T-cell (primary cell): ENCODE results near the gene RFTN2. TPM values are rescaled to one million over a fixed set of nuclear protein-coding genes. Genes with fewer than 3 reads are reported as not detected.

Experiments used
- ATAC-seq, 4 experiments: fragments of 200-7000 bp in 3 of 4; fragments of 150-1000 bp in 1 of 4; cut with Tn5 transposase; replicated peaks in 1 of 4; 1 replicate in 3 of 4; 2 replicates in 1 of 4; pipeline ENCODE4 v1.10.0; 2021; ENCODE audit warnings: moderate library complexity in 3 of 4, mild to moderate bottlenecking in 2 of 4, moderate number of reproducible peaks in 1 of 4
- CTCF ChIA-PET, 2 donors: fragments of 300-600 bp; sonication (Branson Sonifier 250); formaldehyde crosslinking; loops; one replicate each; lab custom pipeline; 2022; ENCODE audit warnings: antibody characterized with exemption in 2 of 2; lab: Charles Lee
- POLR2A ChIA-PET, 2 donors: fragments of 300-600 bp; sonication (Branson Sonifier 250); formaldehyde crosslinking; loops; one replicate each; lab custom pipeline; 2022; ENCODE audit warnings: antibody characterized with exemption in 2 of 2; lab: Charles Lee
- DNase-seq, 35 experiments: peaks; one replicate each; pipeline versions ENCODE4 v3.0.0 to v3.0.0-alpha.2; 2013 to 2023
- H3K27ac ChIP-seq: one replicate; pipeline ENCODE4 v1.5.1; 2013; ENCODE audit warnings: low read length
- H3K27me3 ChIP-seq, 2 experiments: replicated peaks in 1 of 2; 1 replicate in 1 of 2; 2 replicates in 1 of 2; pipeline versions ENCODE4 v1.6.1 to v1.7.0; 2013; ENCODE audit warnings: low read length in 1 of 2, mixed read lengths in 1 of 2; ENCODE audit not compliant: control insufficient read depth in 2 of 2, insufficient read depth in 2 of 2; ENCODE audit errors: extremely low read depth in 1 of 2
- H3K36me3 ChIP-seq, 2 donors: 1 replicate in 1 of 2; 2 replicates in 1 of 2; pipeline versions ENCODE4 v1.6.1 to v1.7.0; 2013; ENCODE audit warnings: low read length in 1 of 2; ENCODE audit not compliant: control insufficient read depth in 2 of 2, insufficient read depth in 1 of 2; ENCODE audit errors: extremely low read depth in 1 of 2
- H3K4me1 ChIP-seq, 2 experiments: 1 replicate in 1 of 2; 2 replicates in 1 of 2; pipeline versions ENCODE4 v1.6.1 to v1.7.0; 2013; ENCODE audit warnings: low read length in 2 of 2, mixed read lengths in 1 of 2; ENCODE audit not compliant: insufficient read depth in 2 of 2, control insufficient read depth in 1 of 2; ENCODE audit errors: extremely low read depth in 1 of 2
- H3K4me3 ChIP-seq, 2 donors: 1 replicate in 1 of 2; 2 replicates in 1 of 2; pipeline versions ENCODE4 v1.5.1 to v1.7.0; 2013; ENCODE audit warnings: mild to moderate bottlenecking in 2 of 2, low read length in 1 of 2, moderate library complexity in 1 of 2; ENCODE audit not compliant: control insufficient read depth in 1 of 2; ENCODE audit errors: extremely low read depth in 1 of 2
- H3K9me3 ChIP-seq: 2 replicates; pipeline ENCODE4 v1.7.0; 2013
- H3K27ac Mint-ChIP-seq, 2 donors: one replicate each; pipeline ENCODE4 v1.8.0; 2020 to 2021; ENCODE audit warnings: mild to moderate bottlenecking in 2 of 2, mixed read lengths in 2 of 2
- H3K27me3 Mint-ChIP-seq, 2 donors: one replicate each; pipeline ENCODE4 v1.8.0; 2021 to 2022; ENCODE audit warnings: mixed read lengths in 2 of 2
- H3K36me3 Mint-ChIP-seq: one replicate; pipeline ENCODE4 v1.8.0; 2021; ENCODE audit warnings: mixed read lengths
- H3K4me1 Mint-ChIP-seq, 3 donors: one replicate each; pipeline ENCODE4 v1.8.0; 2020 to 2022; ENCODE audit warnings: mixed read lengths in 3 of 3, mild to moderate bottlenecking in 1 of 3
- H3K4me3 Mint-ChIP-seq, 3 donors: one replicate each; pipeline ENCODE4 v1.8.0; 2020 to 2022; ENCODE audit warnings: mild to moderate bottlenecking in 3 of 3, mixed read lengths in 3 of 3, moderate library complexity in 3 of 3
- H3K9me3 Mint-ChIP-seq, 3 donors: one replicate each; pipeline ENCODE4 v1.8.0; 2020 to 2022; ENCODE audit warnings: mixed read lengths in 3 of 3
- WGBS: methylation state at CpG from one replicate; pipeline ENCODE4 v1.1.5; 2013; ENCODE audit warnings: missing lambda C conversion rate; ENCODE audit not compliant: insufficient coverage; 5-methylcytosine and 5-hydroxymethylcytosine counted together
- total RNA-seq, 35 experiments: library from RNA in 6 of 35; stranded (reverse) in 6 of 35; fragments of 120-200 nt in 1 of 35; gene quantifications; one replicate each; pipeline versions ENCODE4 v1.2.1 to v1.2.4 and lab custom pipeline; 2013 to 2026

The RFTN2 gene
- total RNA-seq, 5 donors from 2014 or later (not counting 1 experiment from before 2014, with no cell fraction given): 0.12 to 0.44 TPM; not detected in 3

GRCh38 chr2:197708331-197708730 is 32.9 kb upstream of the RFTN2 start:
- H3K9me3 ChIP-seq: no peaks in the 10 kb centered on the region
- Mint-ChIP-seq H3K27me3 (no peaks in the 10 kb centered on the region), H3K4me1 (peaks cover 58 to 62% (median 61%) of the 10 kb centered on the region in 3 donors), H3K27ac (no peak overlapping the region), H3K4me3 (peak overlapping the region in 1 of 3 donors; percentile 64), H3K36me3 (peaks cover 32% of the 10 kb centered on the region), H3K9me3 (no peaks in the 10 kb centered on the region)
- no peak for ATAC-seq
- CTCF ChIA-PET: interaction anchor here (0.8 to 1.6 kb wide), 2 partner anchors 27 to 589 kb away, joined by 3 to 6 read pairs; no protein-coding TSS in a partner anchor
- no CpG with 5 or more reads among the region's 2 CpGs for WGBS
- POLR2A ChIA-PET: no interaction called here
- no peak overlapping the region for H3K27ac ChIP-seq
- no peak overlapping the region for H3K4me3 ChIP-seq
- H3K27me3 ChIP-seq: no peaks in the 10 kb centered on the region
- H3K36me3 ChIP-seq: peaks cover 0 to 7% of the 10 kb centered on the region in 2 donors
- peaks cover 29 to 41% of the 10 kb centered on the region in 2 experiments for H3K4me1 ChIP-seq
- DNase-seq: no peak

- no peak overlapping the region for H3K27ac ChIP-seq
Measured at GRCh38 chr2:197707316-197708213, 32.2 kb upstream of the RFTN2 start.

GRCh38 chr2:197706839-197707207 is 31.4 kb upstream of the RFTN2 start:
- H3K4me1 Mint-ChIP-seq: peaks cover 52 to 58% (median 54%) of the 10 kb centered on the region in 3 donors
- Histone ChIP-seq H3K27me3 (no peaks in the 10 kb centered on the region), H3K4me1 (peaks cover 29 to 41% of the 10 kb centered on the region in 2 experiments), H3K4me3 (peak overlapping the region; percentile 86 to 97), H3K36me3 (peaks cover 0 to 7% of the 10 kb centered on the region in 2 donors), H3K9me3 (no peaks in the 10 kb centered on the region), H3K27ac (no peak overlapping the region)
- no peak overlapping the region for H3K27ac Mint-ChIP-seq
- ChIA-PET CTCF (interaction anchor here (0.6 to 1.7 kb wide), 5 partner anchors 9 to 422 kb away, joined by 3 to 7 read pairs (median 3); no protein-coding TSS in a partner anchor), POLR2A (interaction anchor here in 1 of 2 donors (0.6 kb wide), 1 partner anchor 183 kb away, joined by 3 read pairs; no protein-coding TSS in a partner anchor)
- DNase-seq: no peak
- peaks cover 21% of the 10 kb centered on the region for H3K36me3 Mint-ChIP-seq
- H3K9me3 Mint-ChIP-seq: no peaks in the 10 kb centered on the region
- H3K4me3 Mint-ChIP-seq: peak overlapping the region; percentile 78 to 89 (median 88)
- no peak for ATAC-seq
- WGBS: 74% methylated on average over 3 of the region's 5 CpGs
- H3K27me3 Mint-ChIP-seq: peaks cover under 1 to 3% of the 10 kb centered on the region in 2 donors

More at GRCh38 chr2:197707316-197708213, 32.2 kb upstream of the RFTN2 start:
- Mint-ChIP-seq H3K4me3 (peak overlapping the region; percentile 78 to 89 (median 88)), H3K27ac (peak overlapping the region in 1 of 2 donors; percentile 46), H3K9me3 (no peaks in the 10 kb centered on the region), H3K4me1 (peaks cover 52 to 58% (median 54%) of the 10 kb centered on the region in 3 donors), H3K36me3 (peaks cover 25% of the 10 kb centered on the region), H3K27me3 (peaks cover 0 to 1% of the 10 kb centered on the region in 2 donors)
- no peaks in the 10 kb centered on the region for H3K27me3 ChIP-seq
- H3K36me3 ChIP-seq: peaks cover 0 to 7% of the 10 kb centered on the region in 2 donors
- ChIA-PET POLR2A (no interaction called here), CTCF (interaction anchor here (0.6 to 1.7 kb wide), 6 partner anchors 8 to 589 kb away, joined by 3 to 7 read pairs (median 3); no protein-coding TSS in a partner anchor)
- peak in 1 of 35 experiments; percentile 59 for DNase-seq
- no peak for ATAC-seq
- no CpG with 5 or more reads among the region's 4 CpGs for WGBS
- H3K9me3 ChIP-seq: no peaks in the 10 kb centered on the region
- peak overlapping the region; percentile 86 to 97 for H3K4me3 ChIP-seq
- H3K4me1 ChIP-seq: peaks cover 29 to 41% of the 10 kb centered on the region in 2 experiments

GRCh38 chr2:197705912-197706838 is 30.8 kb upstream of the RFTN2 start:
- WGBS: 18% methylated on average over 36 of the region's 38 CpGs
- H3K27me3 ChIP-seq: no peaks in the 10 kb centered on the region
- H3K4me3 Mint-ChIP-seq: peak overlapping the region; percentile 78 to 89 (median 88)
- ChIA-PET CTCF (interaction anchor here (0.6 to 1.7 kb wide), 4 partner anchors 10 to 422 kb away, joined by 3 to 7 read pairs (median 4); no protein-coding TSS in a partner anchor), POLR2A (interaction anchor here (0.6 to 1.1 kb wide), 3 partner anchors 183 to 907 kb away, joined by 3 to 6 read pairs (median 5); partner anchors contain the start of genes COQ10B (in 1 of the 2) and GTF3C3 (in 1 of the 2))
- no peak overlapping the region for H3K27ac ChIP-seq
- ATAC-seq (no peak), DNase-seq (peak in 5 of 35 experiments; percentile 3 to 27 (median 9))
- peaks cover 48 to 55% (median 49%) of the 10 kb centered on the region in 3 donors for H3K4me1 Mint-ChIP-seq
- no peaks in the 10 kb centered on the region for H3K9me3 ChIP-seq
- peaks cover 29 to 41% of the 10 kb centered on the region in 2 experiments for H3K4me1 ChIP-seq
- H3K27ac Mint-ChIP-seq: peak overlapping the region; percentile 88 to 90
- peak overlapping the region; percentile 86 to 97 for H3K4me3 ChIP-seq
- H3K27me3 Mint-ChIP-seq: peaks cover 4 to 8% of the 10 kb centered on the region in 2 donors
- no peaks in the 10 kb centered on the region for H3K9me3 Mint-ChIP-seq
- peaks cover 0 to 3% of the 10 kb centered on the region in 2 donors for H3K36me3 ChIP-seq
- H3K36me3 Mint-ChIP-seq: peaks cover 16% of the 10 kb centered on the region

- Histone ChIP-seq H3K9me3 (no peaks in the 10 kb centered on the region), H3K4me1 (peaks cover 27 to 41% of the 10 kb centered on the region in 2 experiments), H3K36me3 (peaks cover 0 to 3% of the 10 kb centered on the region in 2 donors), H3K27me3 (no peaks in the 10 kb centered on the region), H3K27ac (peak within 1 kb of the TSS; percentile 90), H3K4me3 (peak within 1 kb of the TSS; percentile 86 to 97)
- DNase-seq (peak; percentile 81 to 97 (median 90)), ATAC-seq (peak; percentile 83 to 90 (median 84))
- peaks cover 4 to 12% of the 10 kb centered on the region in 2 donors for H3K27me3 Mint-ChIP-seq
- peaks cover 46 to 50% (median 46%) of the 10 kb centered on the region in 3 donors for H3K4me1 Mint-ChIP-seq
- CTCF ChIA-PET: interaction anchor here in 1 of 2 donors (0.5 to 1.7 kb wide), 8 partner anchors 10 to 1557 kb away, joined by 3 to 7 read pairs (median 3); partner anchors contain the start of genes GTF3C3 and PLCL1
- WGBS: under 1% methylated on average over 84 of the region's 86 CpGs
- H3K27ac Mint-ChIP-seq: peak within 1 kb of the TSS; percentile 94
- H3K36me3 Mint-ChIP-seq: peaks cover 16% of the 10 kb centered on the region
- POLR2A ChIA-PET: interaction anchor here (0.5 to 1.1 kb wide), 12 partner anchors 8 to 1637 kb away, joined by 3 to 9 read pairs (median 5); partner anchors contain the start of genes COQ10B (in 1 of the 2), GTF3C3 (in 1 of the 2), HSPD1 (in 1 of the 2) and HSPE1 (in 1 of the 2)
- H3K4me3 Mint-ChIP-seq: peak within 1 kb of the TSS; percentile 78 to 89 (median 88)
- no peaks in the 10 kb centered on the region for H3K9me3 Mint-ChIP-seq
Measured at GRCh38 chr2:197705121-197705911, 29.9 kb upstream of the RFTN2 start, which contains the start of gene MARS2. MARS2 (plus strand) TSS chr2:197705369; CDS start chr2:197705406, 37 bp downstream.
